HG03575 (cell line): ENCODE results near the gene BMP6.

Experiments used
- ATAC-seq: cut with Tn5 transposase; IDR thresholded peaks from one replicate; pipeline ENCODE4 v1.9.1; 2021; ENCODE audit not compliant: unreplicated experiment, insufficient number of reproducible peaks, low FRiP score; ENCODE audit errors: extremely low read depth

BMP6 gene

DNA sequence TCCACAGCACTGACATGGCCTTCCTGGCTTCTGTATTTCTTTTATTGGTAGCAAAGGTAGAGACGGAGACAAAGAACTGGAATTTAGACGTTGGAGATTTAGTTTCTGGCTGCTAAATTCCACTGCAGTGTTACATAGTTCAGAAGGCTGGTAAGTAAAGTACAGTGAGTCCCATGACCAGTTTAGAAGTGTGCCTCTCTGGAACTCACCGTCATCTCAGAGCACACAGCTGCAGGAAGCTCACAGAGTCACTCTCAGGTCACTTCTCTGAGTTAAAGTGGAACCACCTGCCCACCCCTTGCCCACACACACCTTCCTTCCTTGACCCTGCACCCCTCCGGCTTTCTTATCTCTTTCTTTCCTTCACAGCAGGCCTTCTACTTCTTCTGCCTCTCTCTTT is 19.6 kb upstream of the BMP6 start:
- ATAC-seq: no peak

DNA sequence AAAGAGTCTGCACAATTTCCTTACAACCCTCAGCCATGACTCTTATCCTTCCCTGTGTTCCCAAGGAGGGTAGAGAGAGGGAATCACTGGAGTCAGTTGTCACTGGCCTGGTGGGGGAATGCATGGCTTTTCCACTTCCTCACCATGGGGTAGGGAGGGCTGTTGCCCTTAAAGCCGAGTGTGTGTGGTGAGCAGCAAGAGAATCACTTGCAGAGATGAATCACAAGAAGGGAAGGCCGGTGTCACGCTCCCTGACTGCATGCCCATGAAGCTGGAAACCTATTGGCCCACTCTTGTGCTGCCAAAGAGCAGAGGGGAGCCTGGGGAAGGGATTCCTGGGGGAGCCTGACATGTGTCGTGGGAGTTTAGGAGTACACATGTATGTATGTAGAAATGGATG is 18.1 kb upstream of the BMP6 start:
- ATAC-seq: no peak

DNA sequence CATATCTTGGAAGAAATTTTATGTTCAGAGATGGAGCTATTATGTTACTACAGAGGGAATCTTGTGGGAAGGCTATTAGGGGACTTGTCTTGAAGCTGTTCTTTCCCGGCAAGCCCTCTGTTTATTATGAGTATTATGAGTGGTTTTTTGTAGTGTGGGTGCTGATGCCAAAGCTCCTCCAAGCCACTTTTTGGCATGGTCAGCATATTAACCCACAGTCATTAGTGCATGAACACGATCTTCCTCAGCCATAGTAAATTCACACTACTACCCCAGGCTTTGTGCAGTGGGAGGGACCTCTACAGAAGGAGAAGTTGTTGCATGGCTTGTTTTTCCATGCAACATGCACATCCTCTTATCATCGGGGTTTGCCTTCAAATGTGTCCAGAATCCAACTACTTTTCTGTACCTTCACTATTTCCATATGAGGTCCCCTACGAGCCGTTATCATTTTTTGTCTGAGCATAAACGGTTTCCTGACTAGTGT is 6.5 kb upstream of the BMP6 start:
- no peak for ATAC-seq

DNA sequence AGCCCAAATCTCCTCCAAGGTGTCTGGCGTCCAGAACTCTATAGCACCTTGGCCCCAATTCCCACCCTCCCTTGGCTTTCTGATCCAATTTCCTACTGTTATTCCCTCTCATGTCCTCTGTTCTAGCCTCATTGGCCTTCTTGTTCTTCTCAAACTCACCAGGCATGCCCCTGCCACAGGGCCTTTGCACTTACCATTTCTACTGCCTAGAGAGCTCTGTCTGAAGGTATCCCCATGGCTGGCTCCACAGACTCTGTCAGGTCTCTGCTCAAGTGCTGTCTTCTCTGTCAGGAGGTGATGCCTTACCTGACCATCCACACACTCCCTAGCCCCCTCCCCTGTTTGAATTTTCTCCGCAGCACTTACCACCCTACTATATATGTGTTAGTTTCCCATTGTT is 5.6 kb upstream of the BMP6 start:
- no peak for ATAC-seq

DNA sequence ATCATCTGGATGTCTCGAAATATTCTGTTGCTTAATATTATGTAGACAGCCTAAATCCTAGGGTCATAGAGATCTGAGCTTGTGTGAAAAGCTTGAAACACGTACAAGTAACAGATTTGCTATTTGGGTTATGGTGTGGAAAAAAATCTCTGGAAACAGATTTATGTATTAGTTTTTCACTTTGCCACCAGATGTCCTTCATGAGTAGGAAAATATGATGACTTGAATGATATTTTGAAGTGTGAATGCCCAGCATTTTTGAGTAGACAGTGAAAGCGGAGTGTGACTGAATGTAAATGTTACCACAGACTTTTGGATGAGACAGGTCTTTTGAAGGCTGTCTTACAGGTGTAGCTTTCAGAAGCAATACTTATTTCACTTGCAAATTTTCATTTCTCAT is 4.2 kb upstream of the BMP6 start:
- ATAC-seq: no peak

DNA sequence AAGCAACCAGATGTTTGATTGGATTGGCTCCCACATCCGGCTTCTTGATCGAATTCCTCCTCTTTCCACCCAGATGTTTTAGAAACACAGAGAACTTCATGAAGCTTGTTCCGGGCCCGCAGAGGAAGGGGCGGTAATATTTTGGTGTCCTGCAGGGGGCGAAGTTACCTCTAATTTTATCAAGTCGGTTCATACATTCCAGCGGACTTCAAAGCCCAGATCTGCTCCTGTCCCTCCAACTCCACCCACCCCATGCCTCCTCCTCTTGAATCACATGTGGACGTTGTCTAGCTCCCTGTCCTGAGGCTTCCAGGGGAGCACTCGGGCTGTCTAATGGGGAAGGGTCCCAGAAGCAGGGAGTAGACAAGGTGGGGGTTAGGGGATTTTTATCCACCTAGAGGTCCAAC is 2.9 kb upstream of the BMP6 start:
- ATAC-seq: no peak

DNA sequence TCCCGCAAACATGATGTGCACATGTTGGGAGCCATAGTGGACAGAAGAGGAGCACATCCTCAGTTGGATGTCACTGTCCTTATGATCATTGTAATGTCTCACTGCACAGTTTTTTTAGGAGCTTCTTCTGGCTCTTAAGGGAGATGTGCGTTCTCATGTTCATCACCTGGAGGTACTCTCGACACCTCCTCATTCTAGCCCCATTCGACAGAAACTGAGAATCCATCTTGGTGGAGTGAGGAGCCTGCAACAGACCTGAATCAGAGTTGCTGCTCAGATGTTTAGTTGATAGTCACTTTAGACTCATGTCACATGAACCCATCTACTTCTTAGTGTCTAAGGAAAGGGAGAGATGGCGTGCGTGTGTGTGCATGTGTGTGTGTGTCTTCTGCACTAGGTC is 2.3 kb upstream of the BMP6 start:
- ATAC-seq: no peak

DNA sequence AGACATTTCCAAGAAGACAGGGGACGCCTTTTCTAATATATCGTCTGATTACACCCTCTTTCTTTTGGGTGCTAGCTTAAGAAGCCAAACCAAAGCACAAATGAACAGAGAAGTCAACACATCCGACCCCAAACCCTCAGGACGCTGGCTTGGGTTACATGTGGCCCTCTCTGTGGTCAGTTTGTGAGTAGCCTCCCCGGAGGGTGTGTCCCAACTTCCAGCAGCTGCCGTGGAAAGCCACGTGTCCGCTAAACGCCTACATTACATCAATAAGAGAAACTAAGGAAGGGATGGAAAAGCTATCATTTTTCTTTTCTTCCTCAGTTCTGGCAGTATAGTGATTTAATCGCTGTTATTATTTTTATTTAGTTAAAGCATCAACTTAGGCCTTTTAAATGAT is 487 bp upstream of the BMP6 start:
- no peak for ATAC-seq

DNA sequence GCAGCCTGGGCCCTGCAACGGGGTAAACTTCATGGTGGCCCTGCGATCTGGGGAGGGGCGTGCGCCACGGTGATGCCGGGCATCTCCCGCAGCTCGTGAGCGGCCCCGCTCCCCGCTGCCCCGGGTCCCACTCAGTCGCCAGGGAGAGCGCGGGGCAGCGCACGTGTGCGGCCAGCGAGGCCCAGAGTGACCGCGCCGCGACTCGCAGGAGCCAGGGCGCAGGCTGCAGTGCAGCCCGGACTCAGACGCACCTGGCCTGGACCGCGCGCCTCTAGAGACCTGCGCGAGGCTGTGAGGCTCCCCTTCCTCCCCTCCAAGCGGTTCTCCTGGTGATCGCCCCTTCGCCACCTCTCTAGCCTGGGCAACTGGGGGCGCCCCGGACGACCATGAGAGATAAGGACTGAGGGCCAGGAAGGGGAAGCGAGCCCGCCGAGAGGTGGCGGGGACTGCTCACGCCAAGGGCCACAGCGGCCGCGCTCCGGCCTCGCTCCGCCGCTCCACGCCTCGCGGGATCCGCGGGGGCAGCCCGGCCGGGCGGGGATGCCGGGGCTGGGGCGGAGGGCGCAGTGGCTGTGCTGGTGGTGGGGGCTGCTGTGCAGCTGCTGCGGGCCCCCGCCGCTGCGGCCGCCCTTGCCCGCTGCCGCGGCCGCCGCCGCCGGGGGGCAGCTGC is 652 bp downstream of the BMP6 start:
- no peak for ATAC-seq

DNA sequence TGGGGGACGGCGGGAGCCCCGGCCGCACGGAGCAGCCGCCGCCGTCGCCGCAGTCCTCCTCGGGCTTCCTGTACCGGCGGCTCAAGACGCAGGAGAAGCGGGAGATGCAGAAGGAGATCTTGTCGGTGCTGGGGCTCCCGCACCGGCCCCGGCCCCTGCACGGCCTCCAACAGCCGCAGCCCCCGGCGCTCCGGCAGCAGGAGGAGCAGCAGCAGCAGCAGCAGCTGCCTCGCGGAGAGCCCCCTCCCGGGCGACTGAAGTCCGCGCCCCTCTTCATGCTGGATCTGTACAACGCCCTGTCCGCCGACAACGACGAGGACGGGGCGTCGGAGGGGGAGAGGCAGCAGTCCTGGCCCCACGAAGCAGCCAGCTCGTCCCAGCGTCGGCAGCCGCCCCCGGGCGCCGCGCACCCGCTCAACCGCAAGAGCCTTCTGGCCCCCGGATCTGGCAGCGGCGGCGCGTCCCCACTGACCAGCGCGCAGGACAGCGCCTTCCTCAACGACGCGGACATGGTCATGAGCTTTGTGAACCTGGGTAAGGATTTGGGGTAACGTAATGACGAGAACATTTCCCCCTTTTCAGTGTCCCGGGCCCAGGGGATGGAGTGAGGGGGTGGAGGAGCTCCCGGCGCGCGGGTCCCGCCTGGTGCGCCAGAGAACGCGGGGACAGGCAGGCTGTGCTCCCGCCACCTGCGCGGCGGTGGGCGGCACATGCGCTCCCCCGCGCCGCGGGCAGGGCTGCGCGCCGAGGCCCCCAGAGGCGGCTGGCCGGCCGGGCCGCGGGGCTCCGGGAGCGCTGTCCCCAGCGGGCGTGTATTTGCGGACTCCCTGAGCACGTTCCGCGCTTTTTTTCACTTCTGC is 1.4 kb downstream of the BMP6 start:
- no peak for ATAC-seq

DNA sequence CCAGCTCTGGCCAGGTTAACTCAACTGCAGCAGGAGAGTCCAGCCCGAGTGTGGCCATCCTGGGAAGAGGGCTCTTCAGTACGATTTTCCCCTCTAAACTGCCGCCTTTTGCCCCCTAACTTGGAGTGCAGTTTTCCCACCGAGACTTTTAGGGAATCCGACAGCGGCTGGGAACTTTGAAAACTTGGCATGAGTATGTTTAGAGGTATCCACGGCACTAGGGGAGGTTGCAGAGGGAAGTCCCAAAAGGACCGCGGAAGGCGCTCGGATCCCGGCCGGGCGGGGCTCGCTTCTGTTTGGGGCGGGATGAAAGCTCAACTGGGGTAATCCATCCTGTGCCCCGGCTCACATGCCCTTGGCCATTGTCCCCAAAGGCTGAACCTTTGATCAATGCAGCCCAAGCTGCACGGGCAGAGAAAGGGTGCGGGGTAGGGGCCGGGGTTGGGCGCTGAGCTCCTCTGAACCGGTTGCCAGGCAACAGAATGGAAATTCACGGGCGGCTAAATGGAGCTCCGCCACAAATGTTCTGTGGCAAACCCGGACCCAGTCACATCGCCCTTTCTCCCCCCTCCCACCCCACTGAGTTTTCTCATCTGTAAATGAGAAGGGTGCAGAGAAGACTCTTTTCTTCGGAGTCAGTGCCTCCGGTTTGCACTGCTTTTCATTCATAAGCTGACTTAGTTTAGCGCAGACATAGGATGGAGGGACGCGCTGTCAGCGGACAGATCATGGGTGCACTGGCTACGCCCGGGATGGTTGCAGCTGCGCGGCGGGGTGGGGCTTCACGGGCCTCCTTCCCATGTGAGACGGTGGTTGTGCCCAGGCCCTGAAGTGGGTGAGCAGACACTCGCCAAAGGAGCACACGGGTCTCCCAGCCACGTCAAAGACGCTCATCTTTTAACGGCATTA is 2.3 kb downstream of the BMP6 start:
- ATAC-seq: no peak

DNA sequence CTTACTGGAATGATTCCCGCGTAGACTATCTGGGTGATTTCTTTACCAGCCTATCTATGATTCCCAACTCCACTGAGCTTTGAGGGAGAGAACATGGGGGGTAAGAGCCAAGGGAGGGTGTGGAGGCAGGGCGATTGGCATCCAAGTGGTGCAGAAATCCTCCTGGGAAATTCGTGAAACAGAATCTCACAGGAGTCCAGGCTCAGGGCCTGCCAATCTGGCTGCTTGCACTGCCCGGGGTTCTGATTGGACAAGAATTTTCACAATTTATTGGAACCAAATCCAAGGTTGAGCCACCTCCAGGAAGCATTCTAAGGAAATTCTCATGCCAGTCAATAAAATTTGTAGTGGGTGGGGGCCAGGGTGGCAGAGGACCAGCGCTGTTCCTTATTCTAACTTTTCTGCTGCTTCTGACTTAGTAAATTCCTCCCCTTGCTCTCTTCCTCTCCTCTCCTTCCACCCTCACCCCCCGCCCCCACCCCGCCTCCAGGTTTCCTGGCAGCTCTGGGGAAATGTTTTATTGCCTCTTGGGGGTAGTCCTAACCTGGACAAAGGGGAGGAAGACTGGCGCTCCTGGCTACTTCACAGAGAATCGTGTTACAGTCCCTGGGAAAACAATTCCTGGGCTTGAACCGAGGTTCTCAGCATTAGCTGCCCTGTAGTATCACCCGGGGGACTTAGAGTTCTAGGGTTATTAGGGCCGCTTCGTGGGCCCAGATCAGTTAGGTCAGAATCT is 3.1 kb downstream of the BMP6 start:
- ATAC-seq: no peak

DNA sequence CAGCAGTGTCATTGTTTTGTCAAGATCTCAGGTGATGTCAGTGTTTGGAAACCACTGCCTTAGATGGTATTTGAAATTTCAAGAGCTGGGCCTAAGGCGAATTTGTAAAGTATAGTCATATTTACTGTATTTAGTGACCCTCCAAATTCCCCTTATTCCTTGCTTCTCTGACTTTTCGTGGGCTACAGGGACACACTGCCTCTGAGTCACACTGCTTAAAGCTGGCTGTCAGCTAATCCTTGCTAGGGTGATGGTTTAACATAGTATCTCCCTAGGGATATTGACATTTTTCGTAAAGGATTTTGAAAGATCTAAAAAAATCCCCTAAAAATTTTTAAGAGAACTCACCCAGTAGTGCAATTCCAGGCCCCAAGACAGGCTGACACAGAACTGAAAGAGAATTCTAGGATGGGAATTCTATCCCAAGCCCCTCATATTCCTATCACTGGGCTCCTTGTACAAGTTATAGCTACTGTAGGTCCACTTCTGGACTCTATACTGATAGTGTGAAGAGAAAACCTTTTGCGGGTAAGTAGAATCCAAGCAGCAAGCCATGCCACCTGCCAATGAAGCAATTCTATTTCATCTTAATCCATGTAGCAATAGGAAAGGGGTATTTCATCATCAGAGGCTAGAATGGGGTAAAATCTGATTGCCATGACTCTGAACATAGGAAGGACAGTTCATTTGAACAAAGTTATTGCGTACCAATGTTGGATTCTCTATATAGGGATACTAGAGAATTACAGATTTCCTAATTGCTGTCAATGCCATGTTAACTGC is 4.3 kb downstream of the BMP6 start:
- no peak for ATAC-seq

DNA sequence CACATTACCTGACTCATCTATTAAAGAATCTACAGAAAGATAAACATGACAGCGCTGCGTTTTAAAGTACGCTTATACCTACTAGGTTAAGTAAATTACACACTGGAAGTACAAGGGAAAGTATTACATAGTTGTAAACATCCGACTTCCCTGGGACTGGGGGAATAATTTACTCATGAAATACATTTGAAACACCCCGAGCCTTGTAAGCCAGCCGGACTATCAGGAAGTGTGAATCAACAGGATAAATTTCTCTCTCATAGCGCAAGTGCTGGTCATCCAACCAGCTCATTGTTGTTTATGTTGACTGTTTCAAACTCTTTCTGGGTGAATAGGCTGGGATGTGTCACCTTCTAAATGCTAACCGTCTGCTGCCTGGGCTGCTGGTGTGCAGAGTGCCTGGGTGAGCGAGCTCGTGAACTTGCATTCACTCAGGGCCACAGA is 4.9 kb downstream of the BMP6 start:
- no peak for ATAC-seq

DNA sequence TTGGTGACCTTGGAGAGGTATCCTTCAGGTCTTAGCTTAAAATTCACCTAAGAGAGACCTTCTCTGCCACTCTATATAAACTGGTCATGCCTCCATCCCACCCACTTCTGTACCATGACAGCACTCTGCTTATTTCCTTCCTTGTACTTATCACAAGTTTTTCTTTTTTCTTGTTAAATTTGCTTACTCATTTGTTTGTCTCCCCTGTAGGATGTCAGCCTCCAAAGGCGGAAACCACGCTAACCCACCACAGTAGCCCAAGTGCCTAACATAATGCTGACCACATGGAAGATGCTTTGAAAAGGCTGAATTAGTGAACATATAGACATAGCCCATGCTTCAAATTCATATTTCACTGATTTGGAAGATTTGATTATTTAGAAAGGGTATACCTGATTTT is 5.4 kb downstream of the BMP6 start:
- no peak for ATAC-seq

DNA sequence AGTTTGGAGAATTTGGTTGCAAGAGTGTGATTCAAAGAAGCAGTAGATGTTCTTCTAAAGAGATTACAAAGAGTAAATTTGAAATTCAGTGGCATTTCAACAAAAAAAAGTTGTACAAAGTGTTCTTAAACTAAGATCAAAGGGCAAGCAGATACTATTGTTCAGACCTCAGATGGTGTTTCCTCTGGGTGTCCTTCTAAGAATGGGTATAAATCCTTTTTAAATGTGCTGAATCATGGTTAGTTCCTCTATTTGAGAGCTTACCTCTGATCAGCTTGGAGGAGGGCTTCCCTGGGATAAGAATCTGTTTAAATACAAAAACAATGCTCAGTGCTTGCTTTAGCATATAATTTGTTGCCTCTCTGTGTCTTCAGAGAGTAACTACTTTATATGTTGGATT is 6.3 kb downstream of the BMP6 start:
- ATAC-seq: no peak

DNA sequence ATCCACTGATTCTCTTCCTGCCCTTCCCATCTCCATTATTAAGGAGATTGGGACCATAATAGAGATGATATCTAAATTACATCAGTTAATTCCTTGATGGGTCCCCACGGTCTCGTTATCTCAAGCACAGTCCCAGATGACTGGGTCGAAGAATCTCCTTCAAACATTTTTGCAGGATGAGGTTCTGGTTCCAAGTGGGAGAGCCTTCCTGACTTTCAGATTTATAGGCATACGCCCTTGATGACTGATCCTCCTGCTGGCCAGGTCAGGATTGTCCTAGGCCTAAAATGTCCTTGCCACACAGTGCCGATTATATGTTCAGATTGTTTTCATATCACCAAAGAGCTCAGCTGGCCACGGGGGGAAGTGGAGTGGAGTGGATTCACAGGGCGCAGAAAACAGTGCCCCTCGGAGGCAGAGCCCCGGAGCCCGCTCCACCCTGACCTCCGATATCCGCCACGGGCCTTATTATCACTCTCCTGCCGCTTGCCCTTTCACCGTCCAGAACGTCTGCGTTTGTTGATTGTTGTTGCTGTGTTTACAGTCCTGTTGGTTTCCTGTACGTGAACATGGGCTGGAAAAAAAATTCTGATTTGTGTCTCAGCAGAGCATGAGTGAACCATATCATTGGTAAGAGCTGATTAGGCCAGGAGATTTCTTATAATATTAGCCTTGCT is 8.9 kb downstream of the BMP6 start:
- ATAC-seq: no peak

DNA sequence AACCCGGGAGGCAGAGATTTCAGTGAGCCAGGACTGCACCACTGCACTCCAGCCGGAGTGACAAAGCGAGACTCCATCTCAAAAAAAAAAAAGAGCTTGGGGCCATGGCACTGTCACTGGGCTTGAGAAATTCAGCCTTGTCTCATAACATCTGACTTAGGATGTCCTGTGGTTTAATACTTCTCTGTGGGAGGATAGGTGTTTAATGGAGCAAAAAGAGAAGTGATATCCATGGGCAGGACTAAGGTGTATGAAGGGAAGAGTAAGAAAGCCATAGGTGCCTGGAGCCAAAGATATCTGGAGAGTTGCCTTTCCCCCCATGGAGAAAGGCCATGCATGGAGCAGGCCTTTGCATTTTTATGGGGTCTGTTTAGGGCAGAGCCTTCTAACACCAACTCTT is 11.2 kb downstream of the BMP6 start:
- no peak for ATAC-seq
